Stimulated activated CD8-positive, alpha-beta memory T cell treated with anti-CD3 and anti-CD28 coated beads, Interleukin-7, amount 100 ng/mL, for 48 hours (primary cell): ENCODE results near the gene CARF.
A peak's percentile ranks its signal among the peaks of the same experiment; 100 is the strongest.
"Not testable (repeated sequence)": the region's sequence is repeated elsewhere in the genome, so short reads cannot be mapped to it uniquely, and the experiment has no call there.

Experiments
- DNase-seq, 2 donors: peaks; one replicate each; pipeline ENCODE4 v3.0.0-alpha.2; 2020; ENCODE audit warnings: low read depth in 1 of 2; ENCODE audit errors: extremely low read depth in 1 of 2

CARF gene

DNA sequence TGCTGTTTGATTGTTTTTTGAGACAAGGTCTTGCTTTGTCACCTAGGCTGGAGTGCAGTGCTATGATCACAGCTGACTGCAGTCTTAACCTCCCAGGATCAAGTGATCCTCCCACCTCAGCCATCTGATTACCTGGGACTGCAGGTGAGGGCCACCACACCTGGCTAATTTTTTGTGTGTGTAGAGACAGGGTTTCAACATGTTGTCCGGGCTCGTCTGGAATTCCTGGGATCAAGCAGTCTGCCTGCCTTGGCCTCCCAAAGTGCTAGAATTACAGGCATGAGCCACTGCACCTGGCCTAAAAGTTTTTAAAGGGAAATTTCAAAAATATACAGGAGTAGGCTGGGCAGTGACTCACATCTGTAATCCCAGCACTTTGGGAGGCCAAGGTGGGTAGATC, 22.4 kb downstream of the CARF start:
- DNase-seq, result no peak

DNA sequence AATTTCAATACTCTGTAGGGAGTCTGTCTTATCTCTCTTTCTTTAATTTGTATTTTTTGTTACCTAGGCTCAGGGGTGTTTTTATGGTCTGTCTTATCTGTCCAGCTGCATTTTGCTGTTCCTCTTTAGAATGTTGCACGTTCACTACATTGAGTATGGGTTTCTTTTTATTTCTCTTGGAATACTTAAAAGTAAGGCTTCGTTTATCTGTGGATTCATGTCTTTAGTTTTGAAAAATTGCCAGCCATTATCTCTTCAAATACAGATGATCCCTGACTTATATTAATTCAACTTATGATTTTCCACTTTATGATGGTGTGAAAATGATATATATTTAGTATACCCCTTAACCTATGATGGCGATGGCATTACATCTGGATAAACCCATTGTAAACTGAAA, 26.9 kb downstream of the CARF start:
- no peak for DNase-seq

DNA sequence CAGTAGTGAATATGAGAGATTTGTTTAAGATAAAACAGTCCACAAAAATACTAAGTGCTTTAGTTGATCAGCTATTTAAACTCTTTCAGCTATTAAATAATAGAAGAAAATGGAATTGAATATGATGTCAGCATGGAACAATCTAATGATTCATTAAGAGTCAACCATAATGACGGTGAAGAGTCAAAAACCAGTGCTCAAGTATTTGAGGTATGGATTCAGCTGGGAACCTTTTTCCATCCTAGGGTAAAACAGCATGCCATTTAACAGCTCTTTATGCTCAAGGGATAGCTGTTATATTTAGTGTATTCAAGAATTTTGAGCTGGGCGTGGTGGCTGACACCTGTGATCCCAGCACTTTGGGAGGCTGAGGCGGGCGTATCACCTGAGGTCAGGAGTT, 29.7 kb downstream of the CARF start:
- no peak for DNase-seq

DNA sequence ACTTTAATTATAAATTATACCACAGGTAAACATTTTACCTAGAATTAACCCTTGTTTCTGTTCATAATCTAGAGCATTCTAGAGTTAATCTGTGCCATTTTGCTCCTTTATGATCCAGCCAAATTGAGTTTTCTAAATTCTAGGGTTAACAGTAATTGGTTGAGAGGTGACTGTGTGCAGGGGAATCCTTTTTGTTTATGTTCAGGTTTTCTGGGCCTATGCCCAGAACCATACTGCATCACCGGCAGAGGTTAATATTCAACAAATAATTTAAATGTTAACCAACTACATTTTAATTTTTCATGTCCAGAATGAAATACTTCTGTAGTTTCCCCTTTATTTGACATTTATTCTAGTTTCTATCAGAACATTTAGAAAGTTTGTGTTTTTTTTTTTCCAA, 32.3 kb downstream of the CARF start:
- no peak for DNase-seq

DNA sequence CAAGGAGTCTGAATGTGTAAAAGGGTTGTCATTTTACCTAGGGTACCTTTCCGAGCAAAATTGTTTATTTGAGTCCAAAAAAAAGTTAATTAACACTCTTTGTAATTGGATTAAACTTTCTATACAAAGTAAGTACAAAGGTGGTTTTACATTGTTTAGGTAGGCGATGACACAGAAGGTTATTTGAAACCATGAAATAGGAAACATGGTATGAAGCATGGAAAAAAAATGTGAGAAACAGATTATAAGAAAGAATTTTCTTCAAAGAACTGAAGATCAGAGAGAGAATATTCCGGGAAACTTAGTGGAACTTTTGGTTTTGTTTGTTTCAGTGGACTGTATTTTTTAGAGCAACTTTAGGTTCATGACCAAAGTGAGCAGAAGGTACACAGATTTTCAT, 32.7 kb downstream of the CARF start:
- no peak for DNase-seq

DNA sequence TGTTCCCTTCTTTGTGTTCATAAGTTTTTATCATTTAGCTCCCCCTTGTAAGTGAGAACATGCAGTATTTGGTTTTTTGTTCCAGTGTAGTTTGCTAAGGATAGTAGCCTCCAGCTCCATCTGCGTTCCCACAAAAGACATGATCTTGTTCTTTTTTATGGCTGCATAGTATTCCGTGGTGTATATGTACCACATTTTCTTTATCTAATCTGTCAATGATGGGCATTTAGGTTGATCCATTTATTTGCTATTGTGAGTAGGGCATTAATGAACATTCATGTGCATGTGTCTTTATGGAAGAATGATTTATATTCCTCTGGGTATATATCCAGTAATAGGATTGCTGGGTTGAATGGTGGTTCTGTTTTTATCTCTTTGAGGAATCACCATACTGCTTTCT, 33.4 kb downstream of the CARF start:
- DNase-seq, result no peak

DNA sequence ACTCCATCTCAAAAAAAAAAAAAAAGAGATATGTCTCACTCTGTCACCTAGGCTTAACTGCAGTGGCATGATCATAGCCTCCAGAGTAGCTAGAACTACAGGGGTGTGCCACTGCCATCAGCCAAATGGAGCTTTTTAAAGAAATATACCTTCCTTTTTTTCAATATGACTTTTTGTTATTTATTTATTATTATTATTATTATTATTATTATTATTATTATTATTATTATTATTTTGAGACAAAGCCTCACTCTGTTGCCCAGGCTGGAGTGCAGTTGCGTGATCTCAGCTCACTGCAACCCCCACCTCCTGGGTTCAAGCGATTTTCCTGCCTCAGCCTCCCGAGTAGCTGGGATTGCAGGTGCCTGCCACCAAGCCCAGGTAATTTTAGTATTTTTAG, 37.3 kb downstream of the CARF start:
- not testable (repeated sequence) for DNase-seq

DNA sequence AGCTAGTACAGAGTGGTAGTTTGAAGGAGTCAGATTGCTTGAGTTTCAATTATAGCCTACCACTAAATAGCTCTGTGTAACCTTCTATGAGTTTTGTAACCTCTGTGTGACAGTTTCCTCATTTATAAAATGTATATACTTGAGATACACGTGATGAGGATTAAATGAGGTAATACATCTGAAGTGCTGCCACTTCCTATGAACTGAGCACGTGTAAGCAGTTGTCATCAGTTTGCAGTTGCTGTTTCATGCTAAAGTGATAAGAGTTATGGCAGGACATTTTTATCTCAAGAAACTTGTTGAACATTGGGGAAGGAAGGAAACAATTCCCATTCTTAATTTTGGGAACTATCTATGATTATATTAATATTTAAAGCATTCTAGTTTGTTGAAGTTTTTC, 38.5 kb downstream of the CARF start:
- DNase-seq, result no peak

DNA sequence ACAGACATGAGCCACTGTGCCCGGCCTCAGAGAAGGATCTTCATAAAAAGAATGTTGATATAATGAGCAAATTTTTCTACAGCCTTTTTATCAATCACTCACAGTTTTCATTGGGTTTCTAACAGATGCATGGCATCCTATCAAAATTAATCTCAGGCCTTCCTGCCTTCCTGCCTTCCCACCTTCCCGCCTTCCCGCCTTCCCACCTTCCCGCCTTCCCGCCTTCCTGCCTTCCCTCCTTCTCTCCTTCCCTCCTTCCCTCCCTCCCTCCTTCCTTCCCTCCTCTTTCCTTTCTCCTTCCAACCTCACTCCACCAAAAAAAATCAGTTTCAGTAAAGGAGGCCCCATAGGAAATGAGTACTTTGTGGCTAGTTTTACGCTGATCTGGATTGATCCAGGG, 48.4 kb downstream of the CARF start:
- DNase-seq, result no peak

DNA sequence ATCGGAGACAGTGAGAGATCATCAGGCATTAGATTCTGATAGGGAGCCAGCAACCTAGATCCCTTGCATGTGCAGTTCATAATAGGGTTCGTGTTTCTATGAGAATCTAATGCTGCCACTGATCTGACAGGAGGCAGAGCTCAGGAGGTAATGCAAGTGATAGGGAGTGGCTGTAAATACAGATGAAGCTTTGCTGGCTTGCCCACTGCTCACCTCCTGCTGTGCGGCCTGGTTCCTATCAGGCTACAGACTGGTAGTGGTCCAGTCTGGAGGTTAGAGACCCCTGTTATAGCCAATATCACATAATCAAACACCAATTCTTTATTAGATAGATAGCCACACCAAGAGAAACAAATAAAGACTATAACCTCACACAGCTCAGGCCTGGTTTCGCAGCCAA, 51.6 kb downstream of the CARF start:
- no peak for DNase-seq

DNA sequence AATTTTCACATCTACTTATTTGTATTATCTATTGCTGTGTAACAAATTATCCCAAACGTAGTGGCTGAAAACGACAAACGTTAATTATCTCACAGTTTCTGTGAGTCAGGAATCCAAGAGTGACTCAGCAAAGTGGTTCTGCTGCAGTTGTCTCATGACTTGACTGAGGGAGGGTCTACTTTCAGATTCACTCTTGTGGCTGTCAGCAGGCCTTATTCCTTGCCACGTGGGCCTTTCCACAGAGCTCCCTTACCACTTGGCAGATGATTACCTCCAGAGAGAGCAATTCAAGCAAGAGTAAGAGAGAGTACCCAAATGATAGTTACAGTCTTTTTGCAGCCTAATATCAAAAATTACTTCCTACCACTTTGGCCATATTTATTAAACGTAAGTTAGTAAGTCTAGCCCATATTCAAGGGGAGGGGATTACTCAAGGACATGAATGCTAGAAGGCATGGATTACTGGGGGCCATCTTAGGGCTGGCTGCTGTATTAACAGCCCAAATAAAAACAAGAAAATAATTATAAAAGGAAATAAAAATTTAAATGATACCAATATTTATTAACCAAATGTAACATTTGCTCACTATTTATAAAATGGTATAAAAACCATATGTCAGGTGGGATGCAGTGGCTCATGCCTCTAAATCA, 53.9 kb downstream of the CARF start:
- DNase-seq, result peak in 1 of 2 donors; percentile 6

DNA sequence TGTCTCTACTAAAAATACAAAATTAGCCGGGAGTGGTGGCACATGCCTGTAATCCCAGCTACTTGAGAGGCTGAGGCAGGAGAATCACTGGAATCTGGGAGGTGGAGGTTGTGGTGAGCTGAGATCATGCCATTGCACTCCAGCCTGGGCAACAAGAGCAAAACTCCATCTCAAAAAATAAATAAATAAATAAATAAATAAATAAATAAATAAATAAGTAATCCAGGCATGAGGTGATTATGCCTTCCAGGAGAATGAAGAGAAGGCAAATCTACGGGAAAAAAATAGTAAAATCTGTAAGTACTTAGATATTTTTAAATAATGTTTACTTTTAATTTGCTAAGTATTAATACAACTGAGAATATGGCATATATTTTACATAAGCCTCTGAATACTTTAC, 57.3 kb downstream of the CARF start:
- DNase-seq, result not testable (repeated sequence)

DNA sequence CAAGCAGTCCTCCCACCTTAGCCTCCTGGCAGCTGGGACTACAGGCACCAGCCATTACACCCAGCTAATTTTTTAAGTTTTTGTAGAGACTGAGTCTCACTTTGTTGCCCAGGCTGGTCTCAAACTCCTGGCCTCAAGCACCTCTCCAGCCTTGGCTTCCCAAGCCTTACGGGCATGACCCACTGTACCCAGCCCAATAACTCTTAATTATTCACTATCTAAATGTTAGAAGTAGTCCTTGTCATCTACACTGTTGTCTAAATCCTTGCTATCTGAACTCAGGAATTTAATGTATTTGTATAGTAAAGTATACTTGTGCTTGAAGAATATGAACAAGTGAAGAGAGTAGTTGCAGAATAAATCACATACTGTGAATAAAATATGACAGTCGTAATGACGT, 64.7 kb downstream of the CARF start:
- no peak for DNase-seq

DNA sequence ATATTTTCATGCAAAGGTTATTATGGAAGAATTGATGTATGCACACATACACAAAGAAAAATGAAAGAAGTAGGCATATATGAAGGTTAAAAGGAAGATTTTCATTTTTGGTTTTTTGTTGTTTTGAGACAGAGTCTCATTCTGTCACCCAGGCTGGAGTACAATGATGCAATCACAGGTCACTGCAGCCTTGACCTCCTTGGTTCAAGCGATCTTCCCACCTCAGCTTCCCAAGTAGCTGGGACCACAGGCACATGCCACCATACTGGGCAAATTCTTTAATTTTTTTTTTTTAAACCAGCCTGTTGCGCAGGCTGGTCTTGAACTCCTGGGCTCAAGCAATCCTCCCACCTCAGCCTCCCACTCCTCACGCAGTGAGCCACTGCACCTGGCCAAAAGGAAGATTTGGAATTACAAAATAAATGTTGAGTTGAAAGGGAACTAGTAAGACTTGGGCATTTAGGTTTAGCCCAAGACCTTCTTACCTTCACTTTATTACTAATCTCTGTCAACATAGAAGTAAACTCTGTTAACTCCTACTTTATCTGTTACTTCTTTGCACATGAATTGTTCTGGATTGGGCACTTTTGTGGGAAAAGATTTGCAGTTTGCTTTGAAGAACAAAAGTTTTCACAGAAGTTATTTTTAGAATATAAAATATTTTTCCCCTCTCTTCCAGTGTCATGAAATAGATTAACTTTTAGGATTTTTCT, 70.9 kb downstream of the CARF start:
- DNase-seq, result no peak

DNA sequence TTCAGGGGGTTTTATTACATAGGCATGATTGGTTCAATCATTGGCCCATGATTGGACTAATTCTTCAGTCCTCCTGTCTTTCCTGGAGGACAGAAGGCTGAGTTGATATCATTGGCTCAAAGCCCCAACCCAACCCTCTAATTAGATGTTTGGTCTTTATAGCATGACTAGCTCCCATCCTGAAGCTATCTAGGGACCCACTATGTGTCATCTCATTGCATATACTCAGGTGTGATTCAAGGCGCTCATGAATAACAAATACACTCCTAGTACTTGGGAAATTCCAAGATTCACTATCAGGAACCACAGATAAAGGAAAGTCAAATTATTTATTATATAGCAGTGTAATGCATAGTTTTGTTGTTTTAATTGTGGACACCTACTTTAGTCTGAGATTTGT, 77.7 kb downstream of the CARF start:
- no peak for DNase-seq

DNA sequence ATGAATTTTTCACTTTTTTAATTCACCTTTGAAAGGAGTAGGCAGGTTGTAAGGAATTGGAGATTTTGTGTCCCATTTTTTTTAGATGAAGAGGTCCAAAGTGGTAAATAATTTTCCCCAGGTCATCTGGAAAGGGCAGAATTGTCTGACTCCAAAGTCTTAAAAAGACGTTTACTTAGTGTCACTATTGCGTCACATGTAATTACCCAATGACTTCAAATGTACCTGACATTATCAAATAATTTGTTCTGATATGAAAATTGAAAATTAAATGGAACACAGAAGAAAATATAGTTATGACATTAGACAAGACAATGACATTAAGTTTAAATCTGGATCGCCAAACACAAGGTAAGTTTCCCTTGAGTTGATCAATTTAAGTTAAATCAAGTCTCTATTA, 78.4 kb downstream of the CARF start:
- DNase-seq, result no peak

DNA sequence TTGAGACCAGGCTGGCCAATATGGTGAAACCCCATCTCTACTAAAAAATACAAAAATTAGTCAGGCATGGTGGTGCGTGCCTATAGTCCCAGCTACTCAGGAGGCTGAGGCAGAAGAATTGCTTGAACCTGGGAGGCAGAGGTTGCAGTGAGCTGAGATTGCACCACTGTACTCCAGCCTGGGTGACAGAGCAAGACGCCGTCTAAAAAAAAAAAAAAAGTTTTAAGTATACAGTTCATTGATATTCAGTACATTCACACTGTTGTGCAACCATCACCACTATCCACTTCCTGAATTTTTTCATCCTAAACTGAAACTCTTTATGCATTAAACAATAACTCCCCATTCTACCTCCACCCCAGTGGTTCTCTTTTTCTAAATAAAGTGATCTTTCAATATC, 85.0 kb downstream of the CARF start:
- not testable (repeated sequence) for DNase-seq

DNA sequence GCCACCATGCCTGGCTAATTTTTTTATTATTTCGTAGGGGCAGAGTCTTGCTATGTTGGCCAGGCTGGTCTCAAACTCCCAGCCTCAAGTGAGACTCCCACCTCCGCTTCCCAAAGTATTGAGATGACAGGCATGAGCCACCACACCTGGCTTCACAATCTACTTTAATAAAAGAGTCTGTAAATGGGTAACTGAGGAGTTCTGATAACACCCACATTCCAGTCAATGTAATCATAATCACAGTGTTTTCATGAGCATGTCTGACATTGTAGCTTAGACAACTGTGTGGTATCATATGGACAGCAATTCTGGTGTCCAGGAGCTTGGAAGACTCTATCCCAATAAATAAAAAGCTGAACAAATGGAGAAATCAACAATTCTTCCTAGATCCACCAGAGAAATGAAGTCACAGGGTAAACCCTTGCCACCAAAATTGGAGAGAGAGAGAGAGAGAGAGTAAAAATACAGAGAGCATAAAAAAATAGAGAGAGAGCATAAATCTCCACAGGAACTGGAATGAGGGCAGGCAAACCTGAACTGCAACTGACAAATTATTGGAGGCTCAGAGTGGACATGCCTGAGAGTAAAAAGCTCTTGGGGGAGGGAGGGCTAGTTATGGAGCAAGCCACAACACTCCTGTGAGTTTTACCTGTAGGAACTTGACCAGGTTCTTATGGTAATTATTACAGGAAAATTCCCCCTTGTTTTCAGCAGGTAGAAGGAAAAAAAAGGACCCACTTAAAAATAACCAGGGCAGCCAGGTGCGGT, 90.2 kb downstream of the CARF start:
- DNase-seq, result no peak

DNA sequence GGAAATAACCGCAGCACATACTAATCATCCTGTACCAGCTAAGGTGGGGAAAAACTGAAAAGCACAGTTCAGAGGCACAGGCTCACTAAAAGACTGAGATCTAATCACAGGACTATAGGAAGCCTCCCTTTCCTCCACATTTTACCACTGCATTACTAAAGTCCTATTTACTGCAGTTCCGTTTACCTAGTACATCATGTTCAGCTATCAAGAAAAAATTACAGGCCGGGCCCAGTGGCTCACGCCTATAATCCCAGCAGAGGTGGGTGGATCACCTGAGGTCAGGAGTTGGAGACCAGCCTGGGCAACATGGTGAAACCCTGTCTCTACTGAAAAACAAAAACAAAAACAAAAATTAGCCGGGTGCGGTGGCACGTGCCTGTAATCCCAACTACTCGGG, 91.6 kb downstream of the CARF start:
- DNase-seq, result no peak

DNA sequence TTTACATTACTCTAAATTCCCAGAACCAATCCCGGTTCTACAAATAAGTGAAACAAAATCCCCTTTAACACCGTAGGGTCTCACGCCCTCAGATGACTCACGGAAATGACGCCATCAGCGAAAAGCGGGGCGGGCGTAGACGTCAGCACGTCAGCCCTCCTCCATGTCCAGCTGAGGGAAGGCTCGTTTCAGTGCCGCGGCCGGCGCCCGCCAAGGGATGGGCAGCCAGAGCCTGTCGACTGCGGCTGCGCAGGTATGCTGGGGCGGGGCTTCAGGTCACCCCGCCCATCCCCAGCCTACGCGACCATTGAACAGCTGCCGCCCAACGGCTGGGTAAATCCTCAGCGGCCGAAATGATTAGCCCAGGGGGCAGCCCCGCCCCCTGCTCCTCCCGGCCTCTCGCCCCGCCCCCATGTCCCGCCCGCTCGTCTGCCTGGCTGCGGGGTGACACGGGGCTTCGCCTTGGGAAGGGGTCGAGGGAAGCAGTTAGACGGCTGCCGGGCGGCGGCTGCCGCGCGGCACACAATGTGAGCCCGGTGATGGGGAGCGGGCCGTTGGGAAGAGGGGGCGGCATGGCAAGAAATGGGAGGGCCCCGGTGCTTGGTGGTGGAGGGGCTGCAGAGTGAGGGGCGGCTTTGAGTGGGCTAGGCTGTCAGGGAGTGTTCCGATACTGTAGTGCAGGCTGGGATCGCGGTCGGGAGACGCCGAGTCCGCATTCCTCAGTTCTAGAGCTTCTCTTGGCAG, 102.6 kb downstream of the CARF start, which contains the start of gene NBEAL1:
NBEAL1 (plus strand) TSS at position 420 of the 744 bp plus-strand sequence. CDS start 1,510 bp downstream, outside the sequence.
- DNase-seq, result peak; percentile 95 to 97

DNA sequence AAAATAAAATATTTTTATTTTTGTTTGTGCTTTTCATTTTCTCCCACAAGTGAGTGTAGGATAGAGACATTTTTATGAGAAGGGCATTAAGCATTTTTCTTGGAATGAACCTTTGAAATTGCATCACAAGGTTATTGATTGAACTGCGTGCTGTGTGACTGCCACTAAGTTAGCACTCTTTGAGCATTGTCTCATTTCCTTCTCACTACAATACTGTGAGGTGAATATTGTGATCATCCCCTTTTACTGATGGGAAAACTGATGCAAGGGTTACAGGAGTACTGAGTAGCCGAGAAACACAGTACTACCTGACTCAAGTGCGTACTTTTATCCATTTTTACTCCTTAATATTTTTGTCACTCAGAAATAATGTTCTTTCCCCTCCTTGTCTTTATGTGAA, 104.6 kb downstream of the CARF start:
- no peak for DNase-seq
